Upper lobe of left lung (tissue), 4 donors: ENCODE results near the gene VSTM2B.

Experiments
- CTCF ChIP-seq, 6 experiments: fragments of 450-650 bp in 4 of 6; fragments of 200-600 bp in 2 of 6; sonication (generic) in 2 of 6; IDR thresholded peaks; one replicate each; pipeline ENCODE4 v1.5.1; 2016 to 2019; ENCODE audit warnings: antibody characterized with exemption in 6 of 6
- POLR2AphosphoS5 ChIP-seq, 2 donors: sonication (generic); formaldehyde crosslinking; IDR thresholded peaks; one replicate each; pipeline ENCODE4 v1.5.1; 2017; ENCODE audit warnings: antibody characterized with exemption in 2 of 2

- TF ChIP-seq CTCF (IDR thresholded peaks at IDR 0.05) = no peak
- no peak for TF ChIP-seq POLR2AphosphoS5 (IDR thresholded peaks at IDR 0.05)
Observed at GRCh38 chr19:29520390-29520789, 5.4 kb upstream of the VSTM2B start.
